DMS53 (cell line): ENCODE data around the gene SUPT4H1.
"Not testable (repeated sequence)": the region's sequence is repeated elsewhere in the genome, so short reads cannot be mapped to it uniquely, and the experiment has no call there.

Experiments used
- DNase-seq: peaks from one replicate; lab custom pipeline; 2025; lab: John Stamatoyannopoulos, UW

Gene SUPT4H1

GRCh38 chr17:58351831-58352595 is at the start of gene SUPT4H1:
Gene SUPT4H1, minus strand, starts transcription at chr17:58352201. Its CDS starts 66 bp downstream, at chr17:58352135.
- peak; percentile 97 for DNase-seq

GRCh38 chr17:58401287-58401686 is 49.3 kb upstream of the SUPT4H1 start:
- peak; percentile 65 for DNase-seq

- DNase-seq: no peak
These were observed 48.8 kb upstream of the SUPT4H1 start for GRCh38 chr17:58400826-58401225.

- DNase-seq: no peak
These were observed 48.0 kb upstream of the SUPT4H1 start for GRCh38 chr17:58399974-58400373.

DNA sequence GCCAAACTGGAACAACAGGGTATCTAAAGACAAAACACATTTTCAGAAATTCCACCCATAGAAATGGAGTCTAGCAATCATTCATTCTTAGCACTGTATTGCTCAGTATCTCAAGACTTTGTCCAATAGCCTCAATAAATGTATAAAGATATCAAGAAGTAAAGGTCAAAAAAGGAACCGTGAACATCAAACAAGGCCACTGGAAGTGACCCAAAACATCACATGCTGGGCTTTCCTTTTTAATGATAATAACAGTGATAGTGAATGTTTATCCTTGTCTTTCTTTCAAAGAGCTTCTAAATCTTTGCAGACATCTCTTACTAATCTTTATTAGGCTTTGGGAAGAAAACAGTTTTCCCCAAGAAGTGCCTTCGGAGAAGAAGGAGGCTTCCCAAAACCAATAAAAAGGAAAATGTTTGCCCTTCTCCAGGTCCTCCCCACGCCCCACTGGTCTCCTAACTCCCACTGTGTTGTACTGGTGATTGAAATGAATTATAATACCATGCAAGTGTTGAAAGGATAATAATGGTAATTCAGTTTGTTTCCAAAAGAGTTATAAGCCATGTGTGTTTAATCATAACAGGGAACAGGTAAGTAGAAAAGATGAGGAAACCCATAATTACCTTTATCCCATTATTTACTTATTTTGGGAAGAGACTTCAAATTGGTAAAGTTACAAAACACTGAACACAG is 46.7 kb upstream of the SUPT4H1 start:
- DNase-seq: no peak

DNA sequence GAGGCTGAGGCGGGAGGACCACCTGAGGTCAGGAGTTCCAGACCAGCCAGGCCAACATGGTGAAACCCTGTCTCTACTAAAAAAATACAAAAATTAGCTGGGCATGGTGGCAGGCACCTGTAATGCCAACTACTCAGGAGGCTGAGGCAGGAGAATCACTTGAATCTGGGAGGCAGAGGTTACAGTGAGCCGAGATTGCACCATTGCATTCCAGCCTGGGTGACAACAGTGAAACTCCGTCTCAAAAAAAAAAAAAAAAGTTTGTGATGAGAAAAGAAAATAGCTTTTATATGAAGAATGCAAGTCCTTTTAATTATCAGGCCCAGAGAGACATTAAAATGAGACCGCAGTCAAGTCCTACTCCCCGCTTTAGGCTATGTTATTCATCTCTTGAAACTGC is 45.4 kb upstream of the SUPT4H1 start:
- DNase-seq: not testable (repeated sequence)

- DNase-seq: no peak
These were observed 44.2 kb upstream of the SUPT4H1 start for GRCh38 chr17:58396173-58396572.

DNA sequence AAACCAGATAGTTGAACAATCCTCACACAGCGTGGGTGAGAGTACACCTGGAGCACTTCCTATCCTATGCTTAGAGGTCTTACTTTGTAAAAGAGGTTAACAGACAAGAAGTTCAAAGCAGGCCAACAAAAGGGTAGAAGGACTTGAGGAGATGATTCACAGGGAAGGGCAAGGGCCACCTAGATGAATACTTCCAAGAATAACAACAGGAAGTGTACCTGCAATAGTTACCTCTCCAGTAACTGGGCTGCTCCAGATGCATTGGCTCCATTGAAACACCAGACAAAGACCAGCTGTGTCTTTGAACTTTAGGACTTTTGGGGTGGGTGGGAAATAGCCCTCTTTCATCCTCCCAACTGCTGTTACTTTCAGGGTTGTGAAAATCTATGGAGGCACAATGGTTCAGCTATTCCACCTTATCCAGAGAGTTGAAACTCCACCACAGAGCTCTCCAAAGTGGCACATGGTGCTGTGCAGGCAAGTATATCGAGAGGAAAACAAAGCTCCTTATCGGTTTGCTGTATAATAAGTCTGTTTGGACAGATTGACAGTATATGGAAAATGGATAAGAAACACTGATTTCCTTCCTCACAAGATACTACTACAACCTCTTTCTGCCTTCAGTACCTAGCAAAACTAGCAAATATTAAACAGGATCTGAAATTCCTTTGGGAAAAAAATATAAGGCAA is 42.7 kb upstream of the SUPT4H1 start:
- peak; percentile 28 for DNase-seq

- DNase-seq: peak; percentile 96
These were observed 39.4 kb upstream of the SUPT4H1 start for GRCh38 chr17:58391302-58391984.

DNA sequence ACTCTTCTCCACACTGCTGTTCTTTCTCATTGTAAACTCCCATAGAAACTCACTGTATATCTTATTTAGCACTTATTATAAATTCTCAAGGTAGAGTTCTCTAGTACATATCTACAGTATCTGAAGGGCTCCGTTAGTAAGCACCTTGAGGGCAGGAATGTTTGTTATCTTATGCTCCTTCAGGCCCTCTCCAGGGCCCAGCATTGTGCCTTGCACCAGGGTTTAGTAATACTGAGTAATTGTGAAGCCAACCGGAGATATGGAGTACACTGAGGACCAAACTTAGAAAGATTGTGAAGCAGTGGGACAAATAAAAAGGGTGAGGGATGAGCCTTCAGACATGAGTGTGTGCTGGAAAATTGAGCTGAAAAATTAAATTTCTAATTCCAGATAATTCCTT is 38.9 kb upstream of the SUPT4H1 start:
- DNase-seq: no peak

GRCh38 chr17:58388302-58389190 is 36.5 kb upstream of the SUPT4H1 start:
- DNase-seq: no peak

- DNase-seq: no peak
These were observed 35.8 kb upstream of the SUPT4H1 start for GRCh38 chr17:58387834-58388233.

DNA sequence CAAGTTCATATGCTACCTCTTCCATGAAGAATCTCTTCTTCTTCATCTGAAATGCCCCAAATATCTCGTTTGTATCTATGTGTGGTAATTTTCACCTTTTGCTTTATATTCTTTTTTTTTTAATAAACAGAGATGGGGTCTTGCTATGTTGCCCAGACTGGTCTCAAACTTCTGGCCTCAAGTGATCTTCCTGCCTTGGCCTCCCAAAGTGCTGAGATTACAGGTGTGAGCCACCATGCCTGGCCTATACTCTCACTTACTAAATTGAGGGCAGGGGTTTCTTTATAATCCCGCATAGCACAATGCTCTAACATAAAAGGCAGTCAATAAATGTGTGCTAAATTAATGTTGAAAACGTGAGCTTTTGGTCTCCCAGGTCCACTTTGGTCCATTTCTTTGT is 34.7 kb upstream of the SUPT4H1 start:
- no peak for DNase-seq

- DNase-seq: no peak
These were observed 33.4 kb upstream of the SUPT4H1 start for GRCh38 chr17:58385359-58385899.

GRCh38 chr17:58384897-58385296 is 32.9 kb upstream of the SUPT4H1 start:
- DNase-seq: no peak

- DNase-seq: no peak
These were observed 32.0 kb upstream of the SUPT4H1 start for GRCh38 chr17:58383892-58384462.

GRCh38 chr17:58382872-58383242 is 30.9 kb upstream of the SUPT4H1 start:
- no peak for DNase-seq

- DNase-seq: peak; percentile 41
These were observed 30.3 kb upstream of the SUPT4H1 start for GRCh38 chr17:58382108-58382871.

- DNase-seq: peak; percentile 82
These were observed 29.4 kb upstream of the SUPT4H1 start for GRCh38 chr17:58381124-58382035.
